WTC11 (cell line): ENCODE data around the gene MBD3. TPM values are rescaled to one million over a fixed set of nuclear protein-coding genes. Genes with fewer than 3 reads are reported as not detected.

Source experiments
- ATAC-seq: fragments of 200-7000 bp; cut with Tn5 transposase; 2 replicates; pipeline ENCODE4 v1.10.0; 2021; ENCODE audit warnings: mild to moderate bottlenecking, moderate library complexity
- CTCF ChIA-PET: fragments of 300-600 bp; sonication (Branson Sonifier 250); formaldehyde crosslinking; loops from one replicate; lab custom pipeline; 2021; ENCODE audit warnings: antibody characterized with exemption; lab: Charles Lee
- POLR2A ChIA-PET: fragments of 350-600 bp; sonication (Branson Sonifier 250); formaldehyde crosslinking; loops from one replicate; lab custom pipeline; 2021; ENCODE audit warnings: antibody characterized with exemption; lab: Charles Lee
- DNase-seq: peaks from one replicate; pipeline ENCODE4 v3.0.0; 2021; ENCODE audit warnings: low spot score
- H3K27ac Mint-ChIP-seq: 2 replicates; pipeline ENCODE4 v1.8.0; 2021; ENCODE audit warnings: mixed read lengths
- H3K27me3 Mint-ChIP-seq: 2 replicates; pipeline ENCODE4 v1.8.0; 2021; ENCODE audit warnings: low read depth, mild to moderate bottlenecking, moderate library complexity, mixed read lengths
- H3K36me3 Mint-ChIP-seq: 2 replicates; pipeline ENCODE4 v1.8.0; 2021; ENCODE audit warnings: mixed read lengths
- H3K4me1 Mint-ChIP-seq: 2 replicates; pipeline ENCODE4 v1.8.0; 2022; ENCODE audit warnings: mixed read lengths
- H3K4me3 Mint-ChIP-seq: 2 replicates; pipeline ENCODE4 v1.8.0; 2021; ENCODE audit warnings: mild to moderate bottlenecking, moderate library complexity, mixed read lengths
- H3K9me3 Mint-ChIP-seq: 2 replicates; pipeline ENCODE4 v1.8.0; 2021; ENCODE audit warnings: mixed read lengths
- AFF4 ChIP-seq: sonication (generic); formaldehyde crosslinking; IDR thresholded peaks from 2 replicates; pipeline ENCODE4 v1.8.1; 2023; ENCODE audit warnings: mild to moderate bottlenecking, missing genetic modification reagents, borderline replicate concordance
- ARID4B ChIP-seq: sonication (generic); formaldehyde crosslinking; IDR thresholded peaks from 2 replicates; pipeline ENCODE4 v1.8.0; 2023; ENCODE audit warnings: missing genetic modification reagents, mild to moderate bottlenecking, borderline replicate concordance
- ATF6 ChIP-seq: sonication (generic); formaldehyde crosslinking; IDR thresholded peaks from 2 replicates; pipeline ENCODE4 v1.8.1; 2023; ENCODE audit warnings: mild to moderate bottlenecking, missing genetic modification reagents
- CBFB ChIP-seq: sonication (generic); formaldehyde crosslinking; IDR thresholded peaks from 2 replicates; pipeline ENCODE4 v1.8.1; 2022; ENCODE audit warnings: mild to moderate bottlenecking, low read depth, missing genetic modification reagents
- ETV6 ChIP-seq: sonication (generic); formaldehyde crosslinking; IDR thresholded peaks from 2 replicates; pipeline ENCODE4 v1.8.1; 2022; ENCODE audit warnings: mild to moderate bottlenecking, missing genetic modification reagents
- FOXP1 ChIP-seq: sonication (generic); formaldehyde crosslinking; IDR thresholded peaks from 2 replicates; pipeline ENCODE4 v1.8.0; 2022; ENCODE audit warnings: missing genetic modification reagents, mild to moderate bottlenecking, moderate library complexity, borderline replicate concordance
- GTF2I ChIP-seq: fragments of 250-450 bp; sonication (Bioruptor Pico); conservative IDR thresholded peaks from 2 replicates; pipeline ENCODE4 v1.4.0; 2021; ENCODE audit warnings: mild to moderate bottlenecking
- JUN ChIP-seq: sonication (generic); formaldehyde crosslinking; IDR thresholded peaks from 2 replicates; pipeline ENCODE4 v1.8.0; 2023; ENCODE audit warnings: mild to moderate bottlenecking, missing genetic modification reagents
- MAX ChIP-seq: sonication (generic); formaldehyde crosslinking; IDR thresholded peaks from 2 replicates; pipeline ENCODE4 v1.8.0; 2022; ENCODE audit warnings: mild to moderate bottlenecking, missing genetic modification reagents
- NFATC4 ChIP-seq: fragments of 250-450 bp; sonication (Bioruptor Pico); IDR thresholded peaks from 2 replicates; pipeline ENCODE4 v1.9.0; 2021; ENCODE audit warnings: mild to moderate bottlenecking
- NR3C1 ChIP-seq: sonication (generic); formaldehyde crosslinking; conservative IDR thresholded peaks from 2 replicates; pipeline ENCODE4 v1.8.1; 2023; ENCODE audit warnings: low read depth, mild to moderate bottlenecking, missing genetic modification reagents
- PRRX2 ChIP-seq: fragments of 250-450 bp; sonication (Bioruptor Pico); IDR thresholded peaks from 2 replicates; pipeline ENCODE4 v1.8.0; 2021; ENCODE audit warnings: mild to moderate bottlenecking
- RELA ChIP-seq: sonication (generic); formaldehyde crosslinking; IDR thresholded peaks from 2 replicates; pipeline ENCODE4 v1.8.1; 2022; ENCODE audit warnings: missing genetic modification reagents, mild to moderate bottlenecking, borderline replicate concordance
- SMAD4 ChIP-seq: sonication (generic); formaldehyde crosslinking; IDR thresholded peaks from 2 replicates; pipeline ENCODE4 v1.8.0; 2022; ENCODE audit warnings: mild to moderate bottlenecking, missing genetic modification reagents
- SP1 ChIP-seq: sonication (generic); formaldehyde crosslinking; conservative IDR thresholded peaks from 2 replicates; pipeline ENCODE4 v1.8.1; 2022; ENCODE audit warnings: missing genetic modification reagents
- TEAD1 ChIP-seq: sonication (generic); formaldehyde crosslinking; IDR thresholded peaks from 2 replicates; pipeline ENCODE4 v1.8.0; 2022; ENCODE audit warnings: mild to moderate bottlenecking, missing genetic modification reagents
- USF2 ChIP-seq: sonication (generic); formaldehyde crosslinking; IDR thresholded peaks from 2 replicates; pipeline ENCODE4 v1.8.1; 2023; ENCODE audit warnings: mild to moderate bottlenecking, missing genetic modification reagents, moderate library complexity
- ZNF121 ChIP-seq: sonication (generic); formaldehyde crosslinking; IDR thresholded peaks from 2 replicates; pipeline ENCODE4 v1.8.0; 2023; ENCODE audit warnings: missing genetic modification reagents
- ZNF263 ChIP-seq: sonication (generic); formaldehyde crosslinking; IDR thresholded peaks from 2 replicates; pipeline ENCODE4 v1.8.1; 2022; ENCODE audit warnings: low read depth, mild to moderate bottlenecking, moderate library complexity, missing genetic modification reagents
- ZNF425 ChIP-seq: fragments of 250-450 bp; sonication (Bioruptor Pico); conservative IDR thresholded peaks from 2 replicates; pipeline ENCODE4 v1.9.0; 2021; ENCODE audit warnings: mild to moderate bottlenecking
- total RNA-seq: library from RNA; stranded (reverse); gene quantifications from 3 replicates; pipeline ENCODE4 v1.2.3, GENCODE V29; 2021

MBD3 gene
- total RNA-seq, 1 experiment from 2014 or later, result 90.2 TPM

GRCh38 chr19:1606138-1606651 lies 13.5 kb upstream of the MBD3 start (continued):
- TF ChIP-seq ARID4B (CRISPR knock-in tag) (no peak), ATF6 (CRISPR knock-in tag) (no peak), ZNF263 (CRISPR knock-in tag) (no peak), AFF4 (CRISPR knock-in tag) (no peak)

- peak; percentile 93 for DNase-seq
- Mint-ChIP-seq H3K4me1 (peaks cover 9% of the 10 kb centered on the region; the same call in 1 of the 2 replicates), H3K4me3 (peak within 1 kb of the TSS; percentile 83), H3K27ac (peak within 1 kb of the TSS; percentile 99), H3K27me3 (no peaks in the 10 kb centered on the region), H3K9me3 (no peaks in the 10 kb centered on the region), H3K36me3 (peaks cover 4% of the 10 kb centered on the region; the same call in 1 of the 2 replicates)
- ChIA-PET CTCF (interaction anchor here (0.5 to 1.7 kb wide), 14 partner anchors 9 to 232 kb away, joined by 3 to 9 read pairs (median 3); partner anchors contain the start of gene ATP8B3), POLR2A (interaction anchor here (1.0 to 2.2 kb wide), 2 partner anchors 12 to 15 kb away, joined by 4 to 7 read pairs; partner anchors contain the start of gene MBD3)
- peak; percentile 80 for ATAC-seq
- no peak for TF ChIP-seq GTF2I (CRISPR knock-in tag)
- peak; percentile 55; the same call in 1 of the 2 replicates for TF ChIP-seq MAX (CRISPR knock-in tag)
- no peak for TF ChIP-seq ZNF263 (CRISPR knock-in tag)
- TF ChIP-seq ZNF121 (CRISPR knock-in tag), result no peak
- peak; percentile 63; the same call in 1 of the 2 replicates for TF ChIP-seq SP1 (CRISPR knock-in tag)
- TF ChIP-seq CBFB (CRISPR knock-in tag), result 0 out of 2 replicates have a peak, but pooled peaks have one; percentile 36
- no peak for TF ChIP-seq NFATC4 (CRISPR knock-in tag)
- 0 out of 2 replicates have a peak, but pooled peaks have one; percentile 54 for TF ChIP-seq FOXP1 (CRISPR knock-in tag)
- TF ChIP-seq USF2, result peak; percentile 94
- no peak for TF ChIP-seq TEAD1 (CRISPR knock-in tag)
- peak; percentile 51; the same call in 1 of the 2 replicates for TF ChIP-seq ETV6 (CRISPR knock-in tag)
- TF ChIP-seq PRRX2 (CRISPR knock-in tag), result no peak
- no peak for TF ChIP-seq NR3C1
- no peak for TF ChIP-seq ZNF425 (CRISPR knock-in tag)
- TF ChIP-seq SMAD4, result no peak
- no peak for TF ChIP-seq JUN (CRISPR knock-in tag)
- TF ChIP-seq RELA (CRISPR knock-in tag), result no peak
These were observed 12.8 kb upstream of the MBD3 start, which contains the start of gene UQCR11 for GRCh38 chr19:1605236-1606137. UQCR11 (minus strand) TSS chr19:1605462; CDS start chr19:1605409, 53 bp downstream.
